Stimulated activated CD4-positive, alpha-beta T cell treated with anti-CD3 and anti-CD28 coated beads, Interleukin-4, amount 100 ng/mL, for 48 hours (primary cell): Measurements from ENCODE around the gene CA5A.
"Not testable (repeated sequence)": the region's sequence is repeated elsewhere in the genome, so short reads cannot be mapped to it uniquely, and the experiment has no call there.

Experiments used
- DNase-seq, 2 donors: peaks; one replicate each; pipeline ENCODE4 v3.0.0-alpha.2; 2020; ENCODE audit warnings: low read depth in 2 of 2

CA5A gene

GRCh38 chr16:87924041-87924810 is 12.1 kb downstream of the CA5A start:
- no peak for DNase-seq

- DNase-seq, result no peak
Observed at GRCh38 chr16:87922250-87922871, 14.0 kb downstream of the CA5A start.

GRCh38 chr16:87921236-87921773 is 15.0 kb downstream of the CA5A start:
- DNase-seq, result no peak

GRCh38 chr16:87919681-87919994 is 16.7 kb downstream of the CA5A start:
- no peak for DNase-seq

GRCh38 chr16:87918866-87919680 is 17.3 kb downstream of the CA5A start:
- DNase-seq, result no peak

- no peak for DNase-seq
Observed at GRCh38 chr16:87918338-87918737, 18.0 kb downstream of the CA5A start.

- DNase-seq, result no peak
Observed at GRCh38 chr16:87917503-87917902, 18.8 kb downstream of the CA5A start.

- DNase-seq, result no peak
Observed at GRCh38 chr16:87914812-87915211, 21.5 kb downstream of the CA5A start.

GRCh38 chr16:87914021-87914725 is 22.2 kb downstream of the CA5A start:
- not testable (repeated sequence) for DNase-seq

GRCh38 chr16:87912691-87913090 is 23.6 kb downstream of the CA5A start:
- DNase-seq, result not testable (repeated sequence)

GRCh38 chr16:87911106-87911763 is 25.1 kb downstream of the CA5A start:
- not testable (repeated sequence) for DNase-seq

GRCh38 chr16:87909203-87909935 is 27.0 kb downstream of the CA5A start:
- DNase-seq, result peak; percentile 81 to 85

- DNase-seq, result not testable (repeated sequence)
Observed at GRCh38 chr16:87908101-87908500, 28.2 kb downstream of the CA5A start.

GRCh38 chr16:87905521-87905920 is 30.8 kb downstream of the CA5A start:
- not testable (repeated sequence) for DNase-seq

GRCh38 chr16:87904963-87905362 is 31.4 kb downstream of the CA5A start:
- DNase-seq, result not testable (repeated sequence)

GRCh38 chr16:87900489-87900888 is 35.8 kb downstream of the CA5A start:
- DNase-seq, result not testable (repeated sequence)

GRCh38 chr16:87897521-87898505 is 38.5 kb downstream of the CA5A start:
- peak; percentile 43 to 44 for DNase-seq

GRCh38 chr16:87896924-87897520 is 39.3 kb downstream of the CA5A start:
- DNase-seq, result not testable (repeated sequence)
